ENCODE results near the gene PPM1N. TPM values are rescaled to one million over a fixed set of nuclear protein-coding genes. Genes with fewer than 3 reads are reported as not detected.
A peak's percentile ranks its signal among the peaks of the same experiment; 100 is the strongest.

PPM1N gene
- total and polyA plus RNA-seq, 2 of the 13 experiments (the other 11 are each of a cell fraction or from before 2014, with no cell fraction given), result 0.31 to 1.8 TPM

GRCh38 chr19:45474606-45475521 is 23.4 kb upstream of the PPM1N start (continued):
- peak; percentile 94 for TF ChIP-seq POLR2AphosphoS2 (IDR thresholded peaks at IDR 0.05; ENCODE audit: low read depth, low read length)
- TF ChIP-seq, protein P1, sequence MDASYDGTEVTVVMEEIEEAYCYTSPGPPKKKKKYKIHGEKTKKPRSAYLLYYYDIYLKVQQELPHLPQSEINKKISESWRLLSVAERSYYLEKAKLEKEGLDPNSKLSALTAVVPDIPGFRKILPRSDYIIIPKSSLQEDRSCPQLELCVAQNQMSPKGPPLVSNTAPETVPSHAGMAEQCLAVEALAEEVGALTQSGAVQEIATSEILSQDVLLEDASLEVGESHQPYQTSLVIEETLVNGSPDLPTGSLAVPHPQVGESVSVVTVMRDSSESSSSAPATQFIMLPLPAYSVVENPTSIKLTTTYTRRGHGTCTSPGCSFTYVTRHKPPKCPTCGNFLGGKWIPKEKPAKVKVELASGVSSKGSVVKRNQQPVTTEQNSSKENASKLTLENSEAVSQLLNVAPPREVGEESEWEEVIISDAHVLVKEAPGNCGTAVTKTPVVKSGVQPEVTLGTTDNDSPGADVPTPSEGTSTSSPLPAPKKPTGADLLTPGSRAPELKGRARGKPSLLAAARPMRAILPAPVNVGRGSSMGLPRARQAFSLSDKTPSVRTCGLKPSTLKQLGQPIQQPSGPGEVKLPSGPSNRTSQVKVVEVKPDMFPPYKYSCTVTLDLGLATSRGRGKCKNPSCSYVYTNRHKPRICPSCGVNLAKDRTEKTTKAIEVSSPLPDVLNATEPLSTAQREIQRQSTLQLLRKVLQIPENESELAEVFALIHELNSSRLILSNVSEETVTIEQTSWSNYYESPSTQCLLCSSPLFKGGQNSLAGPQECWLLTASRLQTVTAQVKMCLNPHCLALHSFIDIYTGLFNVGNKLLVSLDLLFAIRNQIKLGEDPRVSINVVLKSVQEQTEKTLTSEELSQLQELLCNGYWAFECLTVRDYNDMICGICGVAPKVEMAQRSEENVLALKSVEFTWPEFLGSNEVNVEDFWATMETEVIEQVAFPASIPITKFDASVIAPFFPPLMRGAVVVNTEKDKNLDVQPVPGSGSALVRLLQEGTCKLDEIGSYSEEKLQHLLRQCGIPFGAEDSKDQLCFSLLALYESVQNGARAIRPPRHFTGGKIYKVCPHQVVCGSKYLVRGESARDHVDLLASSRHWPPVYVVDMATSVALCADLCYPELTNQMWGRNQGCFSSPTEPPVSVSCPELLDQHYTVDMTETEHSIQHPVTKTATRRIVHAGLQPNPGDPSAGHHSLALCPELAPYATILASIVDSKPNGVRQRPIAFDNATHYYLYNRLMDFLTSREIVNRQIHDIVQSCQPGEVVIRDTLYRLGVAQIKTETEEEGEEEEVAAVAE (CRISPR knock-in tag; IDR thresholded peaks at IDR 0.05; ENCODE audit: borderline replicate concordance), result no peak

GRCh38 chr19:45475537-45476291 is 22.5 kb upstream of the PPM1N start:
- FAIRE-seq (no peak), DNase-seq (ENCODE audit: low spot score) (no peak), ATAC-seq (no peak)
- no peak overlapping the region for H3K9ac ChIP-seq (ENCODE audit: insufficient read depth, low read depth, low read length)
- intact Hi-C loops (cut with micrococcal nuclease; ENCODE audit: unreplicated experiment), result no loop called here
- CTCF ChIA-PET (ENCODE audit: low intra/inter-chr PET ratio, low total read pairs), result interaction anchor here (1.1 kb wide), 1 partner anchor 36 kb away, joined by 5 read pairs; no protein-coding TSS in a partner anchor
- H3K4me1 ChIP-seq (ENCODE audit: insufficient read depth, low read length), result peaks cover 34% of the 10 kb centered on the region
- WGBS (ENCODE audit: low lambda C conversion rate), result 22% methylated on average over 6 of the region's 6 CpGs
- in situ Hi-C loops (cut with HindIII; ENCODE audit: extremely low pct_ligation_motif_present, low pct_unique_long_range_greater_than_20kb), result loop anchor here (5.0 to 10.0 kb wide), 2 partner anchors 33 to 51 kb away; partner anchors contain the start of gene ERCC1
- H3K27ac ChIP-seq (ENCODE audit: extremely low read length, insufficient read depth, low read length), result no peak overlapping the region
- no peak overlapping the region for H3K4me3 ChIP-seq (replicated peaks in 1 of 3; ENCODE audit: insufficient read depth in 1 of 3, low read depth in 2 of 3, low read length in 3 of 3)
- H4K20me1 ChIP-seq (ENCODE audit: insufficient read depth, low read length), result no peaks in the 10 kb centered on the region
- H3K4me2 ChIP-seq (ENCODE audit: low read depth, low read length), result peak overlapping the region; percentile 42; the same call in 1 of the 2 replicates
- POLR2A ChIA-PET, result no interaction called here
- H3K9me3 ChIP-seq (ENCODE audit: low read length), result no peaks in the 10 kb centered on the region
- H3K79me2 ChIP-seq (ENCODE audit: insufficient read depth, low read length), result no peaks in the 10 kb centered on the region
- H3K36me3 ChIP-seq (replicated peaks in 1 of 2; ENCODE audit: control insufficient read depth in 1 of 2, insufficient read depth in 2 of 2, low read length in 2 of 2), result no peaks in the 10 kb centered on the region
- peaks cover 0 to 13% of the 10 kb centered on the region in 2 experiments; a peak in 2 of 5 replicates for H3K27me3 ChIP-seq (ENCODE audit: control insufficient read depth in 1 of 2, insufficient read depth in 2 of 2, low read length in 2 of 2)
- no TSS peak for BruUV-seq (replicated peaks)
- H2AFZ ChIP-seq (ENCODE audit: low read length), result no peak overlapping the region
- TF ChIP-seq ZNF460 (CRISPR knock-in tag; IDR thresholded peaks at IDR 0.05; ENCODE audit: borderline replicate concordance), result peak; percentile 57; the same call in 1 of the 2 replicates
- no peak for TF ChIP-seq TFE3 (CRISPR knock-in tag; IDR thresholded peaks at IDR 0.05)
- TF ChIP-seq NAIF1 (CRISPR knock-in tag; IDR thresholded peaks at IDR 0.05; ENCODE audit: borderline replicate concordance), result no peak
- TF ChIP-seq ZNF530 (CRISPR knock-in tag; IDR thresholded peaks at IDR 0.05; ENCODE audit: low read depth), result no peak
- no peak for TF ChIP-seq NPAS2 (CRISPR knock-in tag; IDR thresholded peaks at IDR 0.05; ENCODE audit: borderline replicate concordance)
- no peak for TF ChIP-seq NR2F6 (IDR thresholded peaks at IDR 0.05)
- 0 out of 2 replicates have a peak, but pooled peaks have one; percentile 10 for TF ChIP-seq NR2F6 (CRISPR knock-in tag; IDR thresholded peaks at IDR 0.05)
- peak in 1 of 2 experiments; percentile 39; a peak in 1 of 4 replicates for TF ChIP-seq NR2F1 (CRISPR knock-in tag; IDR thresholded peaks at IDR 0.05)
- TF ChIP-seq HNF4G (IDR thresholded peaks at IDR 0.05; ENCODE audit: borderline replicate concordance, low read depth, low read length), result no peak
- TF ChIP-seq HNF4G (CRISPR knock-in tag; IDR thresholded peaks at IDR 0.05; ENCODE audit: borderline replicate concordance, low read depth), result no peak
- TF ChIP-seq ZNF33A (CRISPR knock-in tag; IDR thresholded peaks at IDR 0.05; ENCODE audit: borderline replicate concordance), result no peak
